ENCODE data around the gene MYO5B.
"Not testable (repeated sequence)": the region's sequence is repeated elsewhere in the genome, so short reads cannot be mapped to it uniquely, and the experiment has no call there.

MYO5B gene

DNA sequence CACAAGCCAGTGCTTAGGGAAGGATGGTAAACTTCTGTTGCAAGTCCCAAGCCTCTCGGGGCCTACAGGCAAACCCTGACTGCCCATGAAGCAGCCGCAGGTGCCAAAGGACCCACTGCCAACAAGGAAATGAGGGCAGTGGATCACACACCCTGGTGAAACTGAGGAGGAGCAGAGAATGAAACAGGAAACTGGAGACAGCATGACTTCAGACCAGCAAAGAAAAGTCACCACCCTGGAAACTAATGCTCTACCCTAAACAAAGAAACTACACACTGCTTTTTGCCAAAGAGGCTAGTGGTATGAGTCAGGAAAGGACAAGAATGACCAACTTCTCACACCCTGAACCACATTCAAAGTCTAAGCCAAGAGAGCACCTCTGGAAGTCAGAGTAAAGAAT is 97.2 kb downstream of the MYO5B start:
- peaks cover 0 to 2% (median 0%) of the 10 kb centered on the region in 5 experiments for H3K27me3 ChIP-seq (replicated peaks in 2 of 5; ENCODE audit: control insufficient read depth in 4 of 5, insufficient read depth in 5 of 5, low read length in 4 of 5)
- no peaks in the 10 kb centered on the region for H3K4me1 ChIP-seq (ENCODE audit: control extremely low read depth in 1 of 4, control insufficient read depth in 4 of 4, insufficient read depth in 4 of 4, low read length in 3 of 4)
- DNase-seq, result no peak
- no peaks in the 10 kb centered on the region for H3K9me3 ChIP-seq (ENCODE audit: control extremely low read depth in 1 of 5, control insufficient read depth in 4 of 5, insufficient read depth in 2 of 5, low read depth in 1 of 5, low read length in 4 of 5)
- POLR2A ChIA-PET, result no interaction called here
- H3K27ac ChIP-seq (ENCODE audit: insufficient read depth in 1 of 2, low read depth in 1 of 2, low read length in 2 of 2, poor library complexity in 1 of 2, severe bottlenecking in 2 of 2), result no peak overlapping the region
- 96% methylated on average over 2 of the region's 2 CpGs for WGBS (ENCODE audit: insufficient coverage)
- no peaks in the 10 kb centered on the region for H3K36me3 ChIP-seq (ENCODE audit: control insufficient read depth in 4 of 4, insufficient read depth in 4 of 4, low read length in 3 of 4)
- H3K4me3 ChIP-seq (ENCODE audit: control insufficient read depth in 1 of 7, extremely low read depth in 1 of 7, insufficient read depth in 4 of 7, low read depth in 2 of 7, low read length in 6 of 7), result no peak overlapping the region
- CTCF ChIA-PET, result no interaction called here

DNA sequence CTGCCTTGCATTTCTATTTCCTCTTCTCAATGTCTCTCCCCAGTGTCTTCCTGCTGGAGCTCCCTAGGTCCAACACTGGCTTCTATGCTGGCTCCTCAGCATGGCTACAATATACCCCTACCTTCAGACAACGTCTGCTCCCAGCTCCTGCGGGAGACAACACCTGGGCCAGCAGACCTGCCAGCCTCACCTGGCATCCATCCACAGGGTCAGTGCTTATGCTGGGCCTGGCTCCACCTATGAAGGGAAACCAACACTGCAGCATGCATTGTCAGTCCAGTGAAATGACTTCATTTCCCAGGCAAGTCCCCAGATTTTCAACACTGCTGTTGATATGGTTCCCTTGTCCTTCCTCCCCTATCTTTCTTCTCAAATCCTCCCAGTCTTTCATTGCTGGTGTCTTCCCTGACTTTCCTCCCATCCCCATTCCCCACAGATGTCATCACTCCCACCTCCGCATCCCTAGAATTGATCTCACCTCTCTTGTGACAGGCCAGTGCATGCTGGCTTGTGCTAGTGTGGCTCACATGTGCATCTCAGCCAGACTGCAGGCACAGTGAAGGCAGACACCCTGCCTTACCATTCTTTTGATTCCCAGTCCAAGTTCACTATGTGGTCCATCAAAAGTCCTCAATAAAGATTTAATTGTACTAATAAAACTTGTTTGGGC is 98.0 kb downstream of the MYO5B start:
- DNase-seq, result no peak
- WGBS (ENCODE audit: insufficient coverage), result 87% methylated on average over 3 of the region's 3 CpGs
- Histone ChIP-seq H3K4me1 (ENCODE audit: control extremely low read depth in 1 of 4, control insufficient read depth in 4 of 4, insufficient read depth in 4 of 4, low read length in 3 of 4) (no peaks in the 10 kb centered on the region), H3K9me3 (ENCODE audit: control extremely low read depth in 1 of 5, control insufficient read depth in 4 of 5, insufficient read depth in 2 of 5, low read depth in 1 of 5, low read length in 4 of 5) (no peaks in the 10 kb centered on the region), H3K27me3 (replicated peaks in 2 of 5; ENCODE audit: control insufficient read depth in 4 of 5, insufficient read depth in 5 of 5, low read length in 4 of 5) (peaks cover 0 to 2% (median 0%) of the 10 kb centered on the region in 5 experiments), H3K36me3 (ENCODE audit: control insufficient read depth in 4 of 4, insufficient read depth in 4 of 4, low read length in 3 of 4) (no peaks in the 10 kb centered on the region), H3K4me3 (ENCODE audit: control insufficient read depth in 1 of 7, extremely low read depth in 1 of 7, insufficient read depth in 4 of 7, low read depth in 2 of 7, low read length in 6 of 7) (no peak overlapping the region), H3K27ac (ENCODE audit: insufficient read depth in 1 of 2, low read depth in 1 of 2, low read length in 2 of 2, poor library complexity in 1 of 2, severe bottlenecking in 2 of 2) (no peak overlapping the region)
- ChIA-PET POLR2A (no interaction called here), CTCF (no interaction called here)

DNA sequence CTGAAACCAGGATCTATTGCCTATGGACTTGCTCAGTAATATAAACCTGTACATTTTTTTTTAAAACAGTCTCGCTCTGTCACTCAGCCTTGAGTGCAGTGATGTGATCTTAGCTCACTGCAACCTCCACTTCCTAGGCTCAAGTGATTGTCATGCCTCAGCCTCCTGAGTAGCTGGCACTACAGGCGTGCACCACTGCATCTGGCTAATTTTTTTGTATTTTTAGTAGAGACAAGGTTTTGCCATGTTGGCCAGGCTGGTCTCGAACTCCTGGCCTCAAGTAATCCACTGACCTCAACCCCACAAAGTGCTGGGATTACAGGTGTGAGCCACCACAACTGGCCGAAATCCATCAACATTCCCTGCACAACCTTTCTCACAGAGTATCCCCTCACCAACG is 100.2 kb downstream of the MYO5B start:
- H3K27ac ChIP-seq (ENCODE audit: insufficient read depth in 1 of 2, low read depth in 1 of 2, low read length in 2 of 2, poor library complexity in 1 of 2, severe bottlenecking in 2 of 2); H3K4me3 ChIP-seq (ENCODE audit: control insufficient read depth in 1 of 7, extremely low read depth in 1 of 7, insufficient read depth in 4 of 7, low read depth in 2 of 7, low read length in 6 of 7); H3K9me3 ChIP-seq (ENCODE audit: control extremely low read depth in 1 of 5, control insufficient read depth in 4 of 5, insufficient read depth in 2 of 5, low read depth in 1 of 5, low read length in 4 of 5); H3K36me3 ChIP-seq (ENCODE audit: control insufficient read depth in 4 of 4, insufficient read depth in 4 of 4, low read length in 3 of 4); DNase-seq; H3K27me3 ChIP-seq (replicated peaks in 2 of 5; ENCODE audit: control insufficient read depth in 4 of 5, insufficient read depth in 5 of 5, low read length in 4 of 5); POLR2A ChIA-PET; H3K4me1 ChIP-seq (ENCODE audit: control extremely low read depth in 1 of 4, control insufficient read depth in 4 of 4, insufficient read depth in 4 of 4, low read length in 3 of 4); CTCF ChIA-PET: not testable (repeated sequence)
- 72% methylated on average over 3 of the region's 5 CpGs for WGBS (ENCODE audit: insufficient coverage)

DNA sequence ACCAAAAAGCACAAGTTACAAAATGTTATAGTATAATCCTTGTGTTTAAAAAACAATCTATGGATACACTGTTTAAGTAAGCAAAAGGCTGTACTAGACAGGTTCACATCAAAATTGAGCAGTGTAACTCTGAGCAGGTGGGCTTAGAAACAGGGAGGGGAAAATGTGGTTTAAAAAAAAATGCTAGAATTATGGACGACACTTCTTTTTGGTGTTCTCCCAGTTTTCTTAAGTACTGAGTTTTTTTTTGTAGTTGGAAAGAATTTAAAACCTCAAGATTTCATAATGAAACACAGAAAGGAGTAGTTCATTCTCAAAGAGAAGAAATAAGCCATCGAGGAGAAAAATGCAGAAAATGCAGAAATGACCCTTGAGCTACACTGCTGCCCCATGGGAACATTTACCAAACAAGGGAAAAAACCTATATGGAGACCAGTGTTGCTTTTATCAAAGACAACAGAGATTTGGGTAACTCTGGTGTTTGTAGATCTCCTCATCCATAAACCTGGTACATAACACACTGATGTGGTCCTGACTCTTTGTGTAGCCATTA is 100.7 kb downstream of the MYO5B start:
- H3K27me3 ChIP-seq (replicated peaks in 2 of 5; ENCODE audit: control insufficient read depth in 4 of 5, insufficient read depth in 5 of 5, low read length in 4 of 5), result peaks cover 0 to 2% (median 0%) of the 10 kb centered on the region in 5 experiments
- no peak for DNase-seq
- WGBS (ENCODE audit: insufficient coverage), result 100% methylated on average over 2 of the region's 2 CpGs
- H3K4me3 ChIP-seq (ENCODE audit: control insufficient read depth in 1 of 7, extremely low read depth in 1 of 7, insufficient read depth in 4 of 7, low read depth in 2 of 7, low read length in 6 of 7), result no peak overlapping the region
- H3K27ac ChIP-seq (ENCODE audit: insufficient read depth in 1 of 2, low read depth in 1 of 2, low read length in 2 of 2, poor library complexity in 1 of 2, severe bottlenecking in 2 of 2), result no peak overlapping the region
- no peaks in the 10 kb centered on the region for H3K9me3 ChIP-seq (ENCODE audit: control extremely low read depth in 1 of 5, control insufficient read depth in 4 of 5, insufficient read depth in 2 of 5, low read depth in 1 of 5, low read length in 4 of 5)
- POLR2A ChIA-PET, result no interaction called here
- CTCF ChIA-PET, result no interaction called here
- H3K4me1 ChIP-seq (ENCODE audit: control extremely low read depth in 1 of 4, control insufficient read depth in 4 of 4, insufficient read depth in 4 of 4, low read length in 3 of 4), result no peaks in the 10 kb centered on the region
- H3K36me3 ChIP-seq (ENCODE audit: control insufficient read depth in 4 of 4, insufficient read depth in 4 of 4, low read length in 3 of 4), result no peaks in the 10 kb centered on the region

DNA sequence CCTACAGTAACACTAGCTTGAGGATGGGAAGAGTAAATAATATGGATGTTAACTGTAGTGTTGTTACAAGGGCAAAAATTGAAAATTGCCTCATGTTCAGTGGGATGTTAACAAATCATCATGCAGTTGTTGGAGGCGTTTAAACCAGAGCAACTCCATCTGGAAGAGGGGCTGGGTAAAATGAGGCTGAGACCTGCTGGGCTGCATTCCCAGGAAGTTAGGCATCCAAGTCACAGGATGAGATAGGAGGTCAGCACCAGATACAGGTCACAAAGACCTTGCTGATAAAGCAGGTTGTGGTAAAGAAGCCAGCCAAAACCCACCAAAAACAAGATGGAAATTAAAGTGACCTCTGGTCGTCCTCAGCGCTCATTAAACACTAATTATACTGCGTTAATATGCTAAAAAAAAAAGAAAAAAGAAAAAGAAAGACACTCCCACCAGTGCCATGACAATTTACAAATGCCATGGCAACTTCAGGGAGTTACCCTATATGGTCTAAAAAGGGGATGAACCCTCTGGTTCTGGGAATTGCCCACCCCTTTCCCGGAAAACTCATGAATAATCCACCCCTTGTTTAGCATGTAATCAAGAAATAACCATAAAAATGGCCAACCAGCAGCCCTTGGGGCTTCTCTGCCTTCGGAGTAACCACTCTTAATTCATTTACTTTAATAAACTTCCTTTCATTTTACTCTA is 101.4 kb downstream of the MYO5B start:
- DNase-seq, result no peak
- H3K4me1 ChIP-seq (ENCODE audit: control extremely low read depth in 1 of 4, control insufficient read depth in 4 of 4, insufficient read depth in 4 of 4, low read length in 3 of 4), result no peaks in the 10 kb centered on the region
- no peak overlapping the region for H3K4me3 ChIP-seq (ENCODE audit: control insufficient read depth in 1 of 7, extremely low read depth in 1 of 7, insufficient read depth in 4 of 7, low read depth in 2 of 7, low read length in 6 of 7)
- no peak overlapping the region for H3K27ac ChIP-seq (ENCODE audit: insufficient read depth in 1 of 2, low read depth in 1 of 2, low read length in 2 of 2, poor library complexity in 1 of 2, severe bottlenecking in 2 of 2)
- ChIA-PET POLR2A (no interaction called here), CTCF (no interaction called here)
- no peaks in the 10 kb centered on the region for H3K9me3 ChIP-seq (ENCODE audit: control extremely low read depth in 1 of 5, control insufficient read depth in 4 of 5, insufficient read depth in 2 of 5, low read depth in 1 of 5, low read length in 4 of 5)
- H3K36me3 ChIP-seq (ENCODE audit: control insufficient read depth in 4 of 4, insufficient read depth in 4 of 4, low read length in 3 of 4), result no peaks in the 10 kb centered on the region
- 92% methylated on average over 3 of the region's 6 CpGs for WGBS (ENCODE audit: insufficient coverage)
- peaks cover 0 to 2% (median 0%) of the 10 kb centered on the region in 5 experiments for H3K27me3 ChIP-seq (replicated peaks in 2 of 5; ENCODE audit: control insufficient read depth in 4 of 5, insufficient read depth in 5 of 5, low read length in 4 of 5)

DNA sequence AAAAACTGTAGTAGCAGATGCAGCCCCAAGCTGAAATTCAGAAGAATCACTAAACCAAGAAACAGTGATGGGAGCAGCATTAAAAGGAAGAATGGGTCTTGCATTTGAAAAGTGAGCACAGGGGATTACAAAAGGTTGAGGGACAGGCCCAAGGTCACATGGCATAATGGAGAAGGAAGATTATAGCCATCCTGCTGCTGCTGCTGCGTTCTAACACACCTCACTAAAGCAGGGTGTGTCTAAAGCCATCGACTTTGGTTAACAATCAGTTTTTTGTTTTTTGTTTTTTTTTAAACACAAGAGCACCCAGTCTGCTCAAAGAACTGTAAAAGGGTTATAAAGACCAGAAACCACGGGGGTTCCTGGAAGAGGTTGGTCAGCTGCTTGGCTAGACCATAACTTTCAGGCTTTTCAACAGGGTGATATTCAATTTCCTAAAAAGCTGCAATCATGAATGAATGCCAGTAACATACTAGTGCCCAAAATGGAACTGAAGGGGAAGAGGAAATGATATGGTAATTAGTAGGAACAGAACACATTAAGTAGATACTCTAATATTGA is 102.6 kb downstream of the MYO5B start:
- 54% methylated on average over 3 of the region's 3 CpGs for WGBS (ENCODE audit: insufficient coverage)
- ChIA-PET CTCF (no interaction called here), POLR2A (no interaction called here)
- DNase-seq, result no peak
- Histone ChIP-seq H3K4me3 (ENCODE audit: control insufficient read depth in 1 of 7, extremely low read depth in 1 of 7, insufficient read depth in 4 of 7, low read depth in 2 of 7, low read length in 6 of 7) (no peak overlapping the region), H3K27ac (ENCODE audit: insufficient read depth in 1 of 2, low read depth in 1 of 2, low read length in 2 of 2, poor library complexity in 1 of 2, severe bottlenecking in 2 of 2) (no peak overlapping the region), H3K4me1 (ENCODE audit: control extremely low read depth in 1 of 4, control insufficient read depth in 4 of 4, insufficient read depth in 4 of 4, low read length in 3 of 4) (no peaks in the 10 kb centered on the region), H3K36me3 (ENCODE audit: control insufficient read depth in 4 of 4, insufficient read depth in 4 of 4, low read length in 3 of 4) (no peaks in the 10 kb centered on the region), H3K9me3 (ENCODE audit: control extremely low read depth in 1 of 5, control insufficient read depth in 4 of 5, insufficient read depth in 2 of 5, low read depth in 1 of 5, low read length in 4 of 5) (no peaks in the 10 kb centered on the region), H3K27me3 (replicated peaks in 2 of 5; ENCODE audit: control insufficient read depth in 4 of 5, insufficient read depth in 5 of 5, low read length in 4 of 5) (peaks cover 0 to 2% (median 0%) of the 10 kb centered on the region in 5 experiments)
